ENCODE data around the gene VOPP1. TPM values are rescaled to one million over a fixed set of nuclear protein-coding genes. Genes with fewer than 3 reads are reported as not detected.

The VOPP1 gene
- total and polyA plus RNA-seq, 2 donors (not counting 3 experiments of a cell fraction or from before 2014, with no cell fraction given) = 85.6 to 154 TPM

DNA sequence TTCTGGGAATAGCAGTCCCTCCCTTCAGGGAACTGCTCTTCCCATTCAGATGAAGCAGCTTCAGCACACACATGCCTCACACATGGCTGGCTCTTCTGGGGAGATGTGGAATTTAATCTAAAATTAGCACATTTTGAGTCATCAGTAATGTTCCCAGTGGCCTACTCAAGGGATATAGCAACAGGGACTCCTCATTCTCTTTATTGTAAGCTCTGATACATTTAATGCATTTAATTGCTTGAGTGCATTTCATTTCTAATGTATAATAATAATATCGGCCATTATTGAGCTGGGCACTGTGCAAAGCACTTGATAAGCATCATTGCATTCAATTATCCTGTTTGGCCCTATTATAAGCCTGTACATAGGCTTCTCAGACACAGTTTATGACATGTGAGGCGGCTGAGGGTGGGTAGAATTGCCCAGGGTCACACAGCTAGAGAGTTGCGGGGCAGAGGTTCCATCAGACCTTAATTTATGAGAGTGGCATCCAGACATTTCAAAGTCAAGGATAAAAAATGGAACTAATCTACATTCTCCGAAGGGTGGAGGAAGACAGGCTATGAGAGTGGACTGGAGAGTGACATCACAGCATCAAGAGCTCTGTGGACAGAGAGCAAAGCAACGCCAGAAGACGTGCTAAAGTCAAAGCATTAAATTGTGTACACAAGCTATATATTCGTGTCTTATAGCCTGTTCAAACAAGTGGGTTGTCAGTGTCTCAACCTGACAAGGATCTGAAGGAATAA is 130.4 kb downstream of the VOPP1 start:
- H3K4me1 ChIP-seq (ENCODE audit: control insufficient read depth, extremely low read depth, insufficient read depth, low read length) = peaks cover 7% of the 10 kb centered on the region
- no peak overlapping the region for H3K27ac ChIP-seq (ENCODE audit: insufficient read depth, low read depth, low read length)
- no peaks in the 10 kb centered on the region for H3K9me3 ChIP-seq (replicated peaks; ENCODE audit: control insufficient read depth, insufficient read depth, low read length)
- ChIA-PET CTCF (no interaction called here), POLR2A (no interaction called here)
- H4K20me1 ChIP-seq (replicated peaks; ENCODE audit: control insufficient read depth, extremely low read depth, insufficient read depth, low read length) = no peaks in the 10 kb centered on the region
- no peak for FAIRE-seq
- intact Hi-C loops (cut with micrococcal nuclease) (no loop called here), dilution Hi-C loops (cut with MboI; ENCODE audit: extremely low pct_ligation_motif_present, low sequenced_read_pairs) (no loop called here)
- no peaks in the 10 kb centered on the region for H3K79me2 ChIP-seq (ENCODE audit: control insufficient read depth, insufficient read depth, low read length)
- H3K4me3 ChIP-seq (replicated peaks in 1 of 3; ENCODE audit: insufficient read depth in 1 of 3, low read depth in 1 of 3, low read length in 3 of 3) = no peak overlapping the region
- TF ChIP-seq POLR2A (IDR thresholded peaks at IDR 0.05; ENCODE audit: low read depth, low read length) = no peak
- TF ChIP-seq EZH2 (IDR thresholded peaks at IDR 0.05; ENCODE audit: borderline replicate concordance, low read depth, low read length, severe bottlenecking) = no peak
- TF ChIP-seq MYC (IDR thresholded peaks at IDR 0.05; ENCODE audit: low read depth, low read length) = no peak
- no peak for TF ChIP-seq JUN (IDR thresholded peaks at IDR 0.05; ENCODE audit: borderline replicate concordance, insufficient read depth, insufficient read length, low read depth)
- no peak for TF ChIP-seq GATA2 (IDR thresholded peaks at IDR 0.05; ENCODE audit: insufficient read depth, insufficient read length, low read depth, low read length)
- TF ChIP-seq, protein P1, sequence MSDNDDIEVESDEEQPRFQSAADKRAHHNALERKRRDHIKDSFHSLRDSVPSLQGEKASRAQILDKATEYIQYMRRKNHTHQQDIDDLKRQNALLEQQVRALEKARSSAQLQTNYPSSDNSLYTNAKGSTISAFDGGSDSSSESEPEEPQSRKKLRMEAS (IDR thresholded peaks at IDR 0.05; ENCODE audit: insufficient read depth, insufficient read length) = no peak
- TF ChIP-seq FOS (IDR thresholded peaks at IDR 0.05; ENCODE audit: borderline replicate concordance, insufficient read depth, low read length) = no peak
- TF ChIP-seq, protein P2, sequence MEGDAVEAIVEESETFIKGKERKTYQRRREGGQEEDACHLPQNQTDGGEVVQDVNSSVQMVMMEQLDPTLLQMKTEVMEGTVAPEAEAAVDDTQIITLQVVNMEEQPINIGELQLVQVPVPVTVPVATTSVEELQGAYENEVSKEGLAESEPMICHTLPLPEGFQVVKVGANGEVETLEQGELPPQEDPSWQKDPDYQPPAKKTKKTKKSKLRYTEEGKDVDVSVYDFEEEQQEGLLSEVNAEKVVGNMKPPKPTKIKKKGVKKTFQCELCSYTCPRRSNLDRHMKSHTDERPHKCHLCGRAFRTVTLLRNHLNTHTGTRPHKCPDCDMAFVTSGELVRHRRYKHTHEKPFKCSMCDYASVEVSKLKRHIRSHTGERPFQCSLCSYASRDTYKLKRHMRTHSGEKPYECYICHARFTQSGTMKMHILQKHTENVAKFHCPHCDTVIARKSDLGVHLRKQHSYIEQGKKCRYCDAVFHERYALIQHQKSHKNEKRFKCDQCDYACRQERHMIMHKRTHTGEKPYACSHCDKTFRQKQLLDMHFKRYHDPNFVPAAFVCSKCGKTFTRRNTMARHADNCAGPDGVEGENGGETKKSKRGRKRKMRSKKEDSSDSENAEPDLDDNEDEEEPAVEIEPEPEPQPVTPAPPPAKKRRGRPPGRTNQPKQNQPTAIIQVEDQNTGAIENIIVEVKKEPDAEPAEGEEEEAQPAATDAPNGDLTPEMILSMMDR (IDR thresholded peaks at IDR 0.05; ENCODE audit: extremely low read depth in 1 of 2, insufficient read depth in 1 of 2, low read depth in 1 of 2, low read length in 2 of 2) = no peak
- no peak for TF ChIP-seq POLR2AphosphoS5 (IDR thresholded peaks at IDR 0.05; ENCODE audit: insufficient read depth, low read depth, low read length)
- no peaks in the 10 kb centered on the region for H3K9me1 ChIP-seq (replicated peaks; ENCODE audit: control insufficient read depth, extremely low read depth, insufficient read depth, low read length)
- H3K36me3 ChIP-seq (ENCODE audit: control insufficient read depth in 2 of 2, extremely low read depth in 1 of 2, insufficient read depth in 2 of 2, low read length in 2 of 2) = no peaks in the 10 kb centered on the region
- H3K27me3 ChIP-seq (ENCODE audit: control insufficient read depth in 2 of 2, insufficient read depth in 2 of 2, low read length in 2 of 2) = no peaks in the 10 kb centered on the region
- no peak for DNase-seq (ENCODE audit: low read depth, low spot score)
- no peak overlapping the region for H3K9ac ChIP-seq (replicated peaks; ENCODE audit: extremely low read depth, insufficient read depth, low read length)
- no peak overlapping the region for H3K4me2 ChIP-seq (ENCODE audit: insufficient read depth, low read length)
- no peak overlapping the region for H2AFZ ChIP-seq (ENCODE audit: low read depth, low read length)
- no TSS peak for BruUV-seq (replicated peaks)
